Measurements from ENCODE around the gene TMEM100.
A peak's percentile ranks its signal among the peaks of the same experiment; 100 is the strongest.

The TMEM100 gene

DNA sequence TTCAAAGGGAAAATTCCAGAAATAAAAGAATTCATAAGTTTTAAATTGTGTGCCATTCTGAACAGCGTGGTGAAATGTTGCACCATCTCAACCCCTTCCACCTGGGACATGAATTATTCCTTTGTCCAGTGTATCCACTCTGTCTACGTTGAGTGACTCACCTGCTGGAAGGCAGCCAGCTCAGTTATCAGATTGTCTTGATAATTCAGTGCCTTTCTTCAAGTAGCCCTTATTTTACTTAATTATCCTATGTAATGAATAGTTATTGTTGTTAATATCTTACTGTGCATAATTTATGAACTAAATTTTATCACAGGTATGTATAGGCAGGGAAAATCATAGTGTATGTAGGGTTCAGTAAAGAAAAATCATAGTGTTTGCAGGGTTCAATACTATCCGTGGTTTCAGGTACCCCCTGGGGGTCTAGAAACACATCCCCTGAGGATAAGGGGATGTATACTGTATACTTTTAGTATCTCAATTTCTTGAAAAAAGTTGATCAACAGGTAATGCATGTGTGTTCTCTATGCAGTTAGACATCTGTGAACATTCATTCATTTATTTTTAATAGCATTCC lies 20.5 kb upstream of the TMEM100 start:
- DNase-seq, result peak; percentile 37

DNA sequence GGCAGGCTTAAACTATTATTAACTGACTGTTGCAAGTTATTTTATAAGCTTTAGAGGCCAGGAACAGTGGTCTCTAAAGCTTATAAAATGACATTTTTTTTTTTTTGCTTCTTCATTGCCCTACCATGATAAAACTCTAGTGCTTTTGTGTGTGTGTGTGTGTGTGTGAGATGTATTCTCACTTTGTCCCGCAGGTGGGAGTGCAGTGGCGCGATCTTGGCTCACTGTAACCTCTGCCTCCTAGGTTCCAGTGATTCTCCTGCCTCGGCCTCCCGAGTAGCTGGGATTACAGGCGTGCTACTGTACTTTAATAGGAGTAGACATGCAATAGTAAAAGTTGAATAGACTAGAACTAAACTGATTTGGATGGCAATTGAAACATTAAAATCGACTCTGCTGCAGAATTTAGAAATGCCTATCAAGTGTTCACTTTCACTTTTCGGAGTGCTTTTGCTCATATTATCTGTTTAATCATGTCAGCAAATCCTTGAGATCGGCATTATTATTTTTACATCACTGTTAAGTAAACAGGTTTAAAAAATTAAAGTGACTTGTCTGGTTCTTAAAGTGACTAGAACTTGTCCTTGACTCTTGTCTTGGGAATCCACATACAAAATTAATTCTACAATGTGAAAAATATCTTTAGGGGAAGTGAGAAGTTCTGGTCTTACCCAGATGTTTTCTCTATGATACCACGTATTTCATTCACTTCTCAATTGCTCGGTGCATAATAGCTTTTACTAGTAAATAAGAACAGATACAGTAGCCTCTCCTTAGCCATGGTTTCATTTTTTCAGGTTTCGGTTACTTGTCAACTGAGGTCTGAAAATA lies 19.8 kb upstream of the TMEM100 start:
- no peak for DNase-seq

DNA sequence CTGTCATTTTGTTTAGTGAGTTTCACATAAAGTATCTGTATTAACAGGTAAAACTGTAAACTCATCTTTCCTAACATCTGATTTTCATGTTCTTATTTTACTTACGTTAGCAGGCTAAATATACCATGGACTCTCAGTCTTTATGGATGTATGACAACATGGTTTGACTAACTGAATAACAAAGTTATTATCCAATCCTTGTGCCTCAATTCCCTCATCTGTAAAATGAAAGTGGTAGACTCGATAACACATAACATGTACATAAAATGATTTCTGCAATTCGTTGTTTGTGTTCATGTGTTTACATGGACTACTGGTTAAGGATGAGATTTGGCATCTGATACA lies 18.7 kb upstream of the TMEM100 start:
- no peak for DNase-seq

DNA sequence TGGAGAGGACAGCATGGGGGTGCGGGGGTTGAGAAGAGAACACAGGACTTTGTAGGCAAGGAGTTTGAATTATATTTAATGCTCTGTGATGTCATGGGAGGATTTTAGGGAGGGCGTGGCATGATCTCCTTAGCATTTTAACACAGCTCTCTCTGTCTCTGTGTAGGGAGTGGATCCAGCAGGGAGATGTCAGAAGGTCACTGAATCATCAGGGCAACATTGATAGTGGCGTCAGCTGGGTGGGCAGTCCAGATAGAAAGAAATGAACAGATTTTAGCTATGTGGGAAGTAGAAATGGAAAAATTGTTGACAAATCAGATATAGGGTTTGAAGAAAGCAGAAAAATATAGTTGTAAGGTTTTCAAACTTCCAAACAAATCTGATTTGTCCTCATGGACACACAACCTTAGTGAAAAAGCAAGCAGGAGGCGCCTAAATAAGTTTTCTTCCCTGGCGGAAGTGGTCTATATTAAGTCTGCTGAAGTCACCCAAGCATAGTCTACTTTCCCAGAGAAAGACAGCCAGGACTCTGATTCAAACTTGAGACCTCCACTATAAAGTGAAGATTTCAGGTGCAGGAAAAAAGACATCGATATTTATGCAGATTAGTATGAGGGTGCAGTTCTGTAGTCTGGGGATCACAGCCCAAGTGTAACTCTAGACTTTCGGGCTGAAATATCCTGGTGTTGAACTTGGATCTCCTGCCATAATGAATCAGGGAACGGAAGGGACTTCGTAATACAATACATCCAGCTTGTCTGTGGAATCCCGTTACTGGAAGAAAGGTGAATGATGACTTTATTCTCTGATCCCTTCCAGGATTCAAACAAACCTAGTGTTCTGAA lies 18.1 kb upstream of the TMEM100 start:
- DNase-seq, result no peak

DNA sequence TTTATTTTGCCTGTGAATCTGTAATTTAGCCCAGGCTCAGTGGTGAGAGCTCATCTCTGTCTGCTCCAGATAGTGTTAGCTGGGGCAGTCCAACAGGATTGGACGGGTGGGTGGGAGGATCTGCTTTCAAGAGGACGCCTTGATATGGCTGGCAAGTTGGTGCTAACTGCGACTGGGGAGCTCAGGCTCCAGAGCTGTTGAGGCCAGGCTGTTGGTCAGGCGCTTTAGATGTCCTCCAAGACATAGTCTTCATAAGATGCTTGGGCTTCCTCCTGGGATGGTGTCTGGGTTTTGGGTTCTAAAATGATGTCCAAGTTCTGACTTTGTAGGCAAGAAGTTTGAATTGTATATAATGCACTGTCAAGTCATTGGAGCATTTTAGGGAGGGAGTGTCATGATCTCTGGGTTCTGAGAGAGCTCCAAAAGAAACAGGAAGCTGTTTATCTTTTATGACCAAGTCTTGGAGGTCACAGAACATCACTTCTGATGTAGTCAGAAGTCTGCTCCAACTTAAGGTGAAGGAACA lies 15.4 kb upstream of the TMEM100 start:
- no peak for DNase-seq

DNA sequence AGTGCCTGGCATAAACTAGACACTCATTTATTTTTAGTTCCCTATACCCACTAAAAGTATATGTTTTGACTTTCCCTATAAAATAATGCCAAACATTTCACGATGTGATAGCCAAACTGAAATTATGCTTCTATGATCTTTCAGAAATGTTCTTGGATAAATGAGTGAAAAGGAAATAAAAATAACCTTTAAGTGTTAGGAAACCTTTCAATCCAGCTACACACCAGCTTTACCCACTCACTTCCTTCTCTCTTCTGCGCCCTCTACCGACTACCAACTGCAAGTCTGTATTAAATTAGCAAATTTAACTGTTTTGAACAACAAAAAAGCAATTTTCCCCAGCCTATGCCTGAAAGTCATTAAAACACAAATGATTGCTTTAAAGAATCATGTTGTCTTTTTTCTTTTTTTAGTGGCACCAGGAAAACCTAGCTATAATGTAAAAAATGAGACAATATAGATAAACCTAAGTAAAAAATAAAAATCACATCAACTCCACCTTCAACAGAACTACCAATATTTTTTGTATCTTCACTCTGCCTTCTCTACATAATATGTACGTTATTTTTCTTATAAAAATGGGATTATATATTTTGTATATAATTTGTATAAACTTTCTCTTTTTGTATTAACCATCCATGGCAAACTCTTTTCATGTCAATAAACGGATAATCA lies 13.2 kb upstream of the TMEM100 start:
- no peak for DNase-seq

DNA sequence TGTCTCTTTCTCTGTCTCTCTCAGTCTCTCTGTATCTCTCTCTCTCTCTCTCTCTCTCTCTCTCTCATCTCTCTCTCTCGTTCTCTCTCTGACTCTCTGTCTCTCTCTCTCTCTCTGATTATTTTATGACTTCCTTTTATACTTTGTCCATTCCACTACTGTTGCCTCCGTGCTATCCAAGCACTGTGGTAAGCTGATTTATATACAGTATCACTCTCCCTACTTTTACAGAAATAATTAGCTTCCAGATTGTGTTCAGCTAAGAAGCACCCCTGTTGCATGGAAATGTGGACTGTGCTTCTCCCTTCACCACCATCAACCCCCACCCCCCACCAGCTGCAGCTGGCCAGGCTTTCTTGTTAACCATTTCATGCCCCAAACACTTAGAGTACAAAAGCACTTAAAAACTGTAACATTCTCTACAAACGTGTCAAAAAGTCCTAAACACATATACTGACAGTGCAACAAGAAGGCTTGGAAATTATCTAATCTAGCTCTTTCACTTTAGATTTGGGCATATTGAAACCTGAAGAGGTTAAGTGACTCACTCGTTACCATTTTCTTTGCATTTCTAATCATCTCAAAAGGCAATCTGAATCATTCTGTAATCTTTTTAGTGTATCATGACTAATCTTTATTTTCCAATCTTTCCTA lies 11.6 kb upstream of the TMEM100 start:
- no peak for DNase-seq

DNA sequence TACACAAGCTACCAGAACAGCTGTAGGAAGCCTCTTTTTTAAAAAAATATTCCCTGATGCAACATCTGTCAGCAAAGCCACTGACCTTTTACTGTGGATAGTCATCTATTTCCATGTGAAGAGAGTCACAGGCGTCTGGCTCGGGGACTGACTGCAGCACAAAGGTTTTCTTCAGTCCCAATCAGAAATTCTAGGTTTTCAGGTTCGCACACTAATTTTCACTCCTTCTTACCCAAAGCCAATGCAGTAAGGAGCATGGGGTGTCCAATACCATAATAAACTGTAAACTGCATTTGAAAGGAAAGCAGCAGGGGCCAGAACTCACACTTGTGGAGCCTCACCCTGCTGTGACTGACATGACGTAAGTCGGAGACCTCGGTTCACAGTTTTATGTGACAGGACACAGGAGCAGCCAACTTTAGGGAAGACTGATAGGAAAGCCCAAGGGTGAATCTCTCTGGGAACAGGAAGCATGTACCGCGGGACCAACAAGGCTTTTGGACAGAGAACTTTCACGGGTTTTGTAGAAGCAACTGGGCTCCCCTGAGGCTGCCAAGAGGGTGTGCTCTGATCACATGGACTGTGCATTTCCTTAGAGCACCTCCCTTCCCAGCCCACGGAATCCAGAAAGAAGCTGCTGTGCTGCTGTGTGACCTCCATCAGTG lies 9.1 kb upstream of the TMEM100 start:
- DNase-seq, result no peak

DNA sequence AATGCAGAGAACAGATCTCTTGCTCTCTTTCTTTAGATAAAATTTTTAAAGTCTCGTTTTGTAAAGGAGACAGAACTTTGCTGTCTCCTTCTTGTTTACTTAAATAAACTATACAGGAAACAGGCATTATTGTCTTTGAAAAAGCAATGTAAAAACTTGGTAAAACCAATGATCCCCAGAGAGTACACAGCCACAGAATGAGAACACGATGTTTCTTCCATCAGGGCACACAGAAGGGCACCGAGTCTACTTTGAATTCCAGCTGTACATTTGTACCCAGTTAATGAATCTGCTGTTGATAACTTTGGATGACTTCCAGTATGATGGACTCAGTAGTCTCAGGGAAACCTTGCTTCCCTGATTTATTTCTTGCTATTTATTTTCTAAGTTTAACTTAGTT lies 8.1 kb upstream of the TMEM100 start:
- DNase-seq, result no peak

DNA sequence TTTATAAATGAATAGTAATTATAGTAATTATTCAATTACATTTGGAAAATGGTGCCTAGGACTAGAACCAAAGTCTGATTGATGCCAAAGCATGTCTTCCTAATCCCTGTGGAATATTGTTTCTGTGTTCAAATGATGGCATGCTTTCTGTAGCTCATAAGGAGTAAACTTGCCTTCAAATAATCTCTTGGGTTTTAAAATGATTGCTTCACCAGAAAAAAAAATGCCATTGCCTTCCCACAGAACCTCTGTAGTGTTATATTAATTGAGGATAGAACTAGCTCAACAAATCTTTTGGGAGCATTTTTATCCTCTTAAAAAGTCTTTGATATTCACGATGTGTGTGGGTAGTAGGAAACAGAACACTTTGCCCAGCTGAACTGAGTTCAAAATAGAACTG lies 7.7 kb upstream of the TMEM100 start:
- DNase-seq, result no peak

DNA sequence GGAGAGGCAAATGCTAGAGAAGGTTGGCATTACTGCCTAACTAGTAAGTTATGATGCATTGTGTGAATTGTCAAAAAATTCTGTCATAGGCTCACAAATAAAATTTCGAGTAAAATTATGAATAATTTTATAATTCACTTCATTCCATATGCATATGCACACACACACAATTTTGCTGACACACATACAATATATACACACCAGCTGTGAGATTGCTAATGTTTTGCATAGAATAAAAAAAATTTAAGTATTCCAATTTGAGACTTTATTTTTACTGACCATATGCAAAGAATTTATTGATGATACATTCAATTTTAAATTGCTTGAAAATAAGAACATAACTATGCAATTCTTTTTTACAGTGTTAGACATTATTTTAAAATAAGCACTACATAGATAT lies 6.8 kb upstream of the TMEM100 start:
- DNase-seq, result no peak

DNA sequence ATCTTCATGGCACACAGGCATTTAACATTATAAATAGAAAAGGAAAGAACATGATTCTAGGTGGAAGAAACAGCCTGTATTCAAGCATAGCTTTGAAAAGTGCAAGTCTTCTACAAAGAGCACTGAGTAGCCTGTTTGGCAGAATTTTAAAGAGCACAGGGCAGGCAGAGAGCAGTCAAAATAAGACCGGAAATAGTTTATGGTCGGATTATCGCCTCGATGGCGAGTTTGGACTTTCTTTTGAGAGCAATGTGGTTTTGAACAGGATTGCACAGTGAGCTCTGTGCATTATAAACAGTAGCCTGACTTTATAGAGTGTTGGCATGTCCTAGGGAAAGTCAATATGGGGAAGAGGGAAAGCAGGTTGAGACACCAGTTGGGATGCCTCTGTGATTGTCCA lies 6.2 kb upstream of the TMEM100 start:
- DNase-seq, result no peak

DNA sequence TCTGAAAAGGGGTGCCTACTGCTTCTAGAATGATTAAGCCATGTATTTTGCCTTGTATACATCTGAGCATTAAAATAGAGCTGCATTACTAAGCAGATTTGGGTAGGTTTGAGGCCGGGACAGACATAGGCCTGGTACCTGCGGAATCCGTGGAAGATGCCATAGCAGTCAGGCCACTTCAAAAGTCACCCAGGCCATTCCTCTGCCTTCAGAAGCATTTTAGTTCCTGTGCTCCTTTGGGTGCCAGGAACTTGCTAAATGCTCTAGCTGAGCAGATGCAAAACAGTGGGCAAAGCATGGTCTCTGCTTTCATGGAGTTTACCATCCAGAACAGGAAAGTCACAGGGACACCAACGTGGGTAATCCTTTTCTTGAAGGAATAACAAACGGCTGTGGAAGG lies 5.7 kb upstream of the TMEM100 start:
- DNase-seq, result no peak

DNA sequence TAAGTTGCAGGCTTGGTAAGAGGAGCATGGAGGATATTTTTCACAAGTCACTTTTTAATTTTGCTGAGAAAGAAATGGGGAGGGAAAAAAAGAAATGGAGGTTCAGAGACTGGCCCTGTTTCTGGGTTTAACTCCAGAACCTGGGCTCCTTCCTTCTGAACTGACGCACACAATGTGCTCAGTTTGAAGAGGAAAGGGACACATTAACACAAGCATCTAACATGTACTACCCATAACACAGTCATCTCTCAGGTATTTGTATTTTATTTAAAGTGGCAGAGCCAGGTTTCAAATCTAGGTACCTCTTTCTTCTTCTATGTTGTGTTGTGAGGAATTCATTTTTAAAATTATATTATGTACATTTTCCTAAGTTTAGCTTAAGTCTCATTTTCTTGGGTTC lies 5.3 kb upstream of the TMEM100 start:
- no peak for DNase-seq

DNA sequence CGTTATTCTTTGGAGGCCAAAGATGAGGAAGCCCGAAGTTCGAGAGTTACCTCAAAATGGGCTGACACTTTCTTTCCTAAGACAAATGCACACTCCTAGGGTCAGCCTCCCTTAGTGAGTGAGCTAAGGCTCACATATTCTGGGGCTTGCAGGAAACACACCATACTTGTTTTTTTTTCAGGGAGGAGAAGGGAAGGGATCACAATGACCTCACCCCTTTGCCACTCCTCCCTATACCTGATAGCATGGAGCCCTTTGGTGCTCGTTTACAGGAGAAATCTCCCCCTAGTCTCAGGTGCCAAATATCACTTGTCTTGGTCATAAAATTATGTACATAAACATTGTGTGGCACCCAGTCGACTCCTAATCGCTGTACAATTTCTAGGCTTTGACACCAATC lies 4.6 kb upstream of the TMEM100 start:
- DNase-seq, result no peak

DNA sequence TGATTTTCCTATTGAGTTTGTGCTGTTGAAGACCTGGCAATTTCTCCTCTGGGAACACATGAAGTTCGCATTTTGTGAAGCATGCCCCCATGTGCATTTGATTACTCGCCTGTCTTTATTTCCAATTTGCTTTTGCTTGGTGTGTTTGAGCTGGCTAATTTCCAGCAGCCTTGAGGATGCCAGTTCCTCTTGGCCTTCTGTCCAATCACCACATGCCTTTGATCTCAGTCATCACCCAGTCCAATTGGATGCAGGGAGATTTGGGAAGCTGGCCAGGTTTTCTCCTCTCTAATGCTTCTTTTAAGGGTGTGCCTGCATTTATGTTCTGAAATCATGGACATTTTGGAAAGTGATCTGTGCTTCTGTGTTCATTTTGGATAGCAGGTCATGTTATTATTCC lies 3.8 kb upstream of the TMEM100 start:
- DNase-seq, result peak; percentile 36

DNA sequence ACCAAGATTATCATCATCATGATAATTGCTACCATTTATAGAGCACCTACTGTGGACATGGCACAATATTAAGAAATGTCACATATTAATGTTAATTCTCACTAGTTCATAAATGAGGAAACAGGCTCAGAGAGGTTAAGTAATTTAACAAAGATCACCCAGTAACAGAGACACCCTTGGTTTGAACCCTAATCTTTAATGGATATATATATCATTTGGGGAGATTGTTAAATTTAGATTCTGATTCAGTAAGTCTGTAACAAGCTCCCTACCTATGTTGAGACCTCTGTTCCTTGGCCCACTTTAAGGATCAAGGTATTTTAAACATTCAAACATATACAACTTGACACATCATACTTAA lies 804 bp upstream of the TMEM100 start:
- DNase-seq, result no peak

DNA sequence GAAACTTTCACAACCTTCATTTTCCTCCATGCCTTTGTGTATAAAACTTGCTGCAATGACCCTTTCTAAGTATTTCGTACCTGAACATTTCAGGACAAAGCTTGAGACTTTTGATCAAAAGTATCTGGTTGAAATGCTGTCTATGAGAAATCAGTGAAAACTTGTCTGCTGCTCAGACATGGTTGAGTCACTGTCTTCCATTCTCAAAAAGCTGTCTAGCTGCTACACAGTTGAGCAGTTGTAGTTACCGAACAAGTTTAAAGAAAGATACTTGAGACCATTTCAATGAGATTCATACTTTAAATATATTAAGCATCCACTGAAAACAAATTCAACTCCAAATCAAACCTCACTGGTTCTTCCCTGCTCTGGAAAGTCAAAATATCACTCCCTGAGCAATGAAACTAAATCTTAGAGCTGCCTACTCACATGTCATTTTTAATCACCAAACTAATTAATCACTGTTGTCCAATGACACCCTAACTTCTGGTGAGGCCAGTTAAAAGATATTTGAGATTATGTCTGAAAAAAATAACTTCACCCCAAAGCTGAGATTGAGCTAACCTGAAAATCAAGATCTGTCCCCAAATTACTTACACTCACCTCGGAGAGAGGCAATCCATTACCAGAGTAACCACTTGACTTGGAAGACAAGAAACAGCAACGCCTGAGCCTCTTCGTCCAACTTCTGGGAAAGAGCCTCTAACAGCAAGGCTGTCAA lies 488 bp downstream of the TMEM100 start:
- DNase-seq, result no peak

DNA sequence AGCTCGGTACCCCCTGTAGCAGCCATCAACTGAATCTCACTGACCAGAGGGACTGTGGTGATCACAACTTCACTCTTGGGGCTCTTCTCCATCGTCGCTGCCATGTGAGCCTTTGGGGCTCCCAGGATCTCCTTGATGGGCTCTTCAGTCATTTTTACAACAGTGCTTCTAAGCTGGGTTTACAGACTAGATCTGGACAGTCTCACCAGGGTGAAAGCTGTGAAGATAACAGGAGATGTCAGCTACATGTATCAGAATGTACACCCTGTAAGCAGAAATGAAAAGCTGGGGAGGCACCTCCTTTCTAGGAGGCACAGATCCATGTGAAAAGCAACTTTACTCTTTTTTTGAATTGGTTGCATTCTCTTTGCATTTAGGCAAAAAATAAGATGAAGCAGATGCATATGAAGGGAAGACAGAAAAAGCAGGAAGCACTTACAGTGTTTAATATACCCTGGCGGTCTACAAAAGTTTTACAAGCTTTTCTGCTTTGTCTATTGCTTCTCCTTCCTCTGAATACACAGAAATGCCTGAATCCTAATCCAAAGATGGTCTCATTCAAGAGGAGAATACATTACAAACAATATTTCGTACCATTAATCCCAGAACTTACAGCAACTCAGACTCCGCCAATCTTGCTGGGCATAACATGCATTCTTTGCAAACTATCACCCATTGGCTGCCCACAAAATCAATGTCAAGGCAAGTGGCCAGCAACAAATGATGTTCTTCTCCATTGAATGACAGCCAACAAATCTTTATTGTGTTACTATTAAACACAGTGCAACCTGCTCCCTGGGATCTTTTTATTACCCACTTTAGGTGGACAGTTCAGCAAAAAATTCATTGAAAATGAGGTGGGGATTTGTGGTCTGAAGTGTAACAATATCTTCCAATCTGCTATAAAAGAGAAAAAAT lies 1.5 kb downstream of the TMEM100 start:
- no peak for DNase-seq

Data from SHP77 treated with DMSO at 0.1 percent for 48 hours (cell line).